Thyroid gland (tissue), 4 donors: ENCODE measurements around the gene CDC20. TPM values are rescaled to one million over a fixed set of nuclear protein-coding genes. Genes with fewer than 3 reads are reported as not detected.
"Not testable (repeated sequence)": the region's sequence is repeated elsewhere in the genome, so short reads cannot be mapped to it uniquely, and the experiment has no call there.

ENCODE experiments used
- DNase-seq, 2 donors: peaks; one replicate each; pipeline ENCODE4 v3.0.0-alpha.2; 2019
- H3K27ac ChIP-seq, 3 donors: fragments of 200-600 bp; sonication (generic); 1 replicate in 2 of 3; 2 replicates in 1 of 3; pipeline ENCODE4 v1.5.1; 2016 to 2019; ENCODE audit warnings: mild to moderate bottlenecking in 1 of 3, moderate library complexity in 1 of 3
- H3K27me3 ChIP-seq: fragments of 200-600 bp; sonication (generic); one replicate; pipeline ENCODE4 v1.5.1; 2019
- H3K36me3 ChIP-seq, 2 donors: fragments of 200-600 bp; sonication (generic); one replicate each; pipeline ENCODE4 v1.5.1; 2016 to 2019
- H3K4me1 ChIP-seq, 2 donors: fragments of 200-600 bp; sonication (generic); one replicate each; pipeline ENCODE4 v1.5.1; 2017 to 2019
- H3K4me3 ChIP-seq, 3 donors: fragments of 200-600 bp; sonication (generic); replicated peaks in 1 of 3; 1 replicate in 2 of 3; 2 replicates in 1 of 3; pipeline ENCODE4 v1.5.1; 2016; ENCODE audit warnings: mild to moderate bottlenecking in 1 of 3
- H3K9me3 ChIP-seq: fragments of 200-600 bp; sonication (generic); one replicate; pipeline ENCODE4 v1.5.1; 2017
- POLR2A ChIP-seq, 2 donors: fragments of 450-650 bp; IDR thresholded peaks; one replicate each; pipeline ENCODE4 v1.6.1; 2017; ENCODE audit warnings: antibody characterized with exemption in 2 of 2, mild to moderate bottlenecking in 2 of 2, moderate library complexity in 1 of 2
- WGBS, 2 donors: methylation state at CpG; one replicate each; pipeline ENCODE4 v1.1.5; 2017; 5-methylcytosine and 5-hydroxymethylcytosine counted together
- intact Hi-C: fragments of 100-400 bp; cut with DNase I; formaldehyde crosslinking; loops from one replicate; pipeline ENCODE4 v1.15.1; 2023
- total RNA-seq, 4 donors: library from RNA; depleted of rRNA; stranded (reverse); fragments of >200 nt; gene quantifications; one replicate each; pipeline ENCODE4 v1.2.3, GENCODE V29; 2016
- TF ChIP-seq, protein P1 (sequence below), 6 experiments: fragments of 200-600 bp in 3 of 6; fragments of 450-650 bp in 3 of 6; sonication (generic) in 3 of 6; IDR thresholded peaks; one replicate each; pipeline ENCODE4 v1.5.1; 2016 to 2019; ENCODE audit warnings: antibody characterized with exemption in 6 of 6, mild to moderate bottlenecking in 2 of 6, inconsistent platforms in 1 of 6, moderate library complexity in 1 of 6

CDC20 gene
- total RNA-seq, 4 donors from 2014 or later, result 0.54 to 3.9 (median 2.2) TPM

DNA sequence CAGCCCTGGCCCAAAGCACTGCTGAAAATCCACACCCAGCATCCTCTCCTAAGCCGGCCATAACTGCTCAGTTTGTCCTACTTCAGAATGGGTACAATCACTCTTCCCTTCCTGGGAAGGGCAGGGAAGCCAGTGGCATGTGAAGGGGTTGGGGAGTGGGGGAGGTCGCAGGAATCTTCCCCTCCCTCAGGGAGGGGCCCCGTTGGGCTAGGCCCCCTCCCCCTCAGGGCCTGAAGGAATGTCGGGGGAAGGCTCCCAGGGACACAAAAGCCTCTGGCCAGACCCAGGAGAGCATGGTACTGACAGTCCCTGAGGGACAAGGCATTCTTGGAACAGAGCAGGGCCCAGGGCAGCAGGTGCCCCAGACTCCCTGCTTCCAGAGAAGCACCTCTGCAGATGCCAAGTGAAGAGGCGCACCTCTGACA lies 7.8 kb downstream of the CDC20 start:
- WGBS, 2 donors, result 27 to 35% methylated on average over 3 to 5 of the region's 5 CpGs
- Histone ChIP-seq H3K4me3 (peak overlapping the region in 2 of 3 donors; percentile 71 to 85), H3K27ac (peak overlapping the region; percentile 89 to 97 (median 90)), H3K9me3 (no peaks in the 10 kb centered on the region), H3K27me3 (no peaks in the 10 kb centered on the region), H3K4me1 (peaks cover 26 to 31% of the 10 kb centered on the region in 2 donors), H3K36me3 (peaks cover 31 to 34% of the 10 kb centered on the region in 2 donors)
- TF ChIP-seq, protein P1, sequence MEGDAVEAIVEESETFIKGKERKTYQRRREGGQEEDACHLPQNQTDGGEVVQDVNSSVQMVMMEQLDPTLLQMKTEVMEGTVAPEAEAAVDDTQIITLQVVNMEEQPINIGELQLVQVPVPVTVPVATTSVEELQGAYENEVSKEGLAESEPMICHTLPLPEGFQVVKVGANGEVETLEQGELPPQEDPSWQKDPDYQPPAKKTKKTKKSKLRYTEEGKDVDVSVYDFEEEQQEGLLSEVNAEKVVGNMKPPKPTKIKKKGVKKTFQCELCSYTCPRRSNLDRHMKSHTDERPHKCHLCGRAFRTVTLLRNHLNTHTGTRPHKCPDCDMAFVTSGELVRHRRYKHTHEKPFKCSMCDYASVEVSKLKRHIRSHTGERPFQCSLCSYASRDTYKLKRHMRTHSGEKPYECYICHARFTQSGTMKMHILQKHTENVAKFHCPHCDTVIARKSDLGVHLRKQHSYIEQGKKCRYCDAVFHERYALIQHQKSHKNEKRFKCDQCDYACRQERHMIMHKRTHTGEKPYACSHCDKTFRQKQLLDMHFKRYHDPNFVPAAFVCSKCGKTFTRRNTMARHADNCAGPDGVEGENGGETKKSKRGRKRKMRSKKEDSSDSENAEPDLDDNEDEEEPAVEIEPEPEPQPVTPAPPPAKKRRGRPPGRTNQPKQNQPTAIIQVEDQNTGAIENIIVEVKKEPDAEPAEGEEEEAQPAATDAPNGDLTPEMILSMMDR (IDR thresholded peaks at IDR 0.05), result no peak
- TF ChIP-seq POLR2A (IDR thresholded peaks at IDR 0.05), result no peak
- intact Hi-C loops, result no loop called here
- peak; percentile 25 to 31 for DNase-seq

DNA sequence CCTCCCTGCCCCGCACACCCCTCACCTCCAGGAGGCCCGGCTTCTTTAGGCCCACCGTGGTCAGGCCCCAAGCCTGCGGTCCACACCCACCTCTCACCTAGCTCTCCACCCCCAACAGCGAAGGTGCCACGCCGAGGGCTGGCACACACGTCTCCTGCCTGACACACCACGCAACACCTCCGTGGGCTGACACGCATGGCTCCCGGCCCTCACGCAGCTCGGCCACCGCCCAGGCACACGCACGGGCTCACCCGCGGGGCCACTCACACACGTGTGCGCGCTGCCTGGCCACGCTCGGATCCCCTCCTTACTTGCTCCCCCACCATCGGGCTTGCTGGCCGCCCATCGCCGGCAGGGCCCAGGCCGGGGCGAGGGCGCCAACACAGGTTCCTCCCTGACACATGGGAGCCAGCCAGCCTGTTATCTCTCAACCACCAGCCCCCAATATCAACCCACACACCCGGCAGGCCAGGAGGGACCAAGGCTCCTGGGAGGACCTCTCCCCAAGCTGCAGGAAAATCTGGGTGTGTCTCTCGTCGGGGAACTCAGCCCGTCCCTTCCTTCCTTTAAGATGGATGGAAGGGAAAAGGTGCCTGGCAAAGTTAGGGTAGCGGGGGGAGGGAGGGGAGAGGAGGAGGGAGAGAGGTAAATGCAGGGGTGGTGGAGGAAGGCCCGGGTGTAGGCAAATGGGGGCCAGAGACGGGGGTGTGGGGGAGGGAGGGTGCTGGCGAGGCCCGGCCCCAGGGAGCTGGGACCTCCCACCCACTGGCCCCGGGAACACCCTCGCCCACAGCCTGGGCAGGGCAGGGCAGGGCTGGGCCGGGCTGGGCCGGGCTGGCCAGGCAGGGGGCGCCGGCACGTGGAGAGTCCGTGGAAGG lies 8.5 kb downstream of the CDC20 start:
- H3K27me3 ChIP-seq, result no peaks in the 10 kb centered on the region
- peaks cover 26 to 31% of the 10 kb centered on the region in 2 donors for H3K4me1 ChIP-seq
- H3K36me3 ChIP-seq, result peaks cover 31 to 32% of the 10 kb centered on the region in 2 donors
- 1 to 3% methylated on average over 18 to 33 of the region's 48 CpGs for WGBS, 2 donors
- peak overlapping the region; percentile 50 to 85 (median 71) for H3K4me3 ChIP-seq
- H3K27ac ChIP-seq, result peak overlapping the region; percentile 89 to 97 (median 90)
- intact Hi-C loops, result no loop called here
- DNase-seq, result peak; percentile 32 to 33
- TF ChIP-seq POLR2A (IDR thresholded peaks at IDR 0.05), result no peak
- TF ChIP-seq, protein P1 (IDR thresholded peaks at IDR 0.05), result peak in 1 of 6 experiments; percentile 19
- no peaks in the 10 kb centered on the region for H3K9me3 ChIP-seq

- H3K36me3 ChIP-seq, result peaks cover 23 to 24% of the 10 kb centered on the region in 2 donors
- TF ChIP-seq POLR2A (IDR thresholded peaks at IDR 0.05), result peak; percentile 37 to 89
- TF ChIP-seq, protein P1 (IDR thresholded peaks at IDR 0.05), result peak in 3 of 6 experiments; percentile 21 to 39 (median 27)
- WGBS, 2 donors, result 1 to 2% methylated on average over 17 to 19 of the region's 58 CpGs
- H3K27me3 ChIP-seq, result no peaks in the 10 kb centered on the region
- H3K27ac ChIP-seq, result peak within 1 kb of the TSS; percentile 89 to 97 (median 90)
- intact Hi-C loops, result no loop called here
- no peaks in the 10 kb centered on the region for H3K9me3 ChIP-seq
- DNase-seq, result peak; percentile 93 to 94
- peaks cover 26 to 31% of the 10 kb centered on the region in 2 donors for H3K4me1 ChIP-seq
- peak within 1 kb of the TSS; percentile 50 to 85 (median 71) for H3K4me3 ChIP-seq
Measured at GRCh38 chr1:43367904-43368645, 9.3 kb downstream of the CDC20 start, which contains the start of gene ELOVL1. Gene ELOVL1, minus strand, starts transcription at chr1:43368011. Its CDS starts 2,402 bp downstream, at chr1:43365609.

GRCh38 chr1:43368646-43369020 lies 9.9 kb downstream of the CDC20 start:
- peak in 1 of 2 donors; percentile 24 for DNase-seq
- WGBS, 2 donors, result 30 to 42% methylated on average over 6 of the region's 6 CpGs
- Histone ChIP-seq H3K27me3 (no peaks in the 10 kb centered on the region), H3K36me3 (peaks cover 17 to 18% of the 10 kb centered on the region in 2 donors), H3K4me3 (peak overlapping the region in 2 of 3 donors; percentile 32 to 85), H3K4me1 (peaks cover 26 to 35% of the 10 kb centered on the region in 2 donors), H3K9me3 (no peaks in the 10 kb centered on the region), H3K27ac (peak overlapping the region; percentile 70 to 97 (median 74))
- intact Hi-C loops, result no loop called here
- TF ChIP-seq, protein P1 (IDR thresholded peaks at IDR 0.05), result no peak
- TF ChIP-seq POLR2A (IDR thresholded peaks at IDR 0.05), result no peak

DNA sequence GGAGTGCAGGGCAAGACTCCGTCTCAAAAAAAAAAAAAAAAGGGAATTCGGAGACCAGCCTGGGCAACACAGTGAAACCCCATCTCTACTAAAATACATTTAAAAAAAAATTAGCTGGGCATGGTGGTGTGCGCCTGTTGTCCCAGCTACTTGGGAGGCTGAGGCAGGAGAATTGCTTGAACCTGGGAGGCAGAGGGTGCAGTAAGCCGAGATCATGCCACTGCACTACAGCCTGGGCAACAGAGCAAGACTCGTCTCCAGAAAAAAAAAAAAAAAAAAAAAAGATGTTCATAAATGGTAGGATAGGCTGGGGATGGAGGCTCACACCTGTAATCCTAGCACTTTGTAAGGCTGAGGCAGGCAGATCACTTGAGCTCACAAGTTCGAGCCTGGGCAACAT lies 11.0 kb downstream of the CDC20 start:
- H3K4me3 ChIP-seq, H3K9me3 ChIP-seq, DNase-seq, intact Hi-C loops, H3K27ac ChIP-seq, H3K27me3 ChIP-seq, H3K36me3 ChIP-seq: not testable (repeated sequence)
- peaks cover 26 to 35% of the 10 kb centered on the region in 2 donors for H3K4me1 ChIP-seq
- WGBS, 2 donors, result 95 to 98% methylated on average over 6 of the region's 6 CpGs
